Daoy (cell line): ENCODE measurements around the gene TPK1. TPM values are rescaled to one million over a fixed set of nuclear protein-coding genes. Genes with fewer than 3 reads are reported as not detected.

ENCODE experiments used
- DNase-seq: peaks from one replicate; pipeline ENCODE4 v3.0.0-alpha.2; 2015; ENCODE audit warnings: low read depth
- total RNA-seq: library from RNA; depleted of rRNA; stranded (reverse); fragments of >200 nt; shearing (Covaris generic); gene quantifications from 2 replicates; pipeline ENCODE4 v1.2.3, GENCODE V29; 2014

TPK1 gene
- total RNA-seq, 1 experiment from 2014 or later: 9.0 TPM

- DNase-seq: no peak
Observed at GRCh38 chr7:144777005-144777839, 58.6 kb downstream of the TPK1 start.

- no peak for DNase-seq
Observed at GRCh38 chr7:144776447-144776846, 59.4 kb downstream of the TPK1 start.

GRCh38 chr7:144775749-144776148 is 60.1 kb downstream of the TPK1 start:
- no peak for DNase-seq

GRCh38 chr7:144771927-144772326 is 63.9 kb downstream of the TPK1 start:
- DNase-seq: no peak

GRCh38 chr7:144771174-144771573 is 64.7 kb downstream of the TPK1 start:
- DNase-seq: no peak

GRCh38 chr7:144769352-144769751 is 66.5 kb downstream of the TPK1 start:
- no peak for DNase-seq

GRCh38 chr7:144768633-144769032 is 67.2 kb downstream of the TPK1 start:
- DNase-seq: no peak

GRCh38 chr7:144763291-144763690 is 72.6 kb downstream of the TPK1 start:
- DNase-seq: no peak

GRCh38 chr7:144762853-144763252 is 73.0 kb downstream of the TPK1 start:
- no peak for DNase-seq

GRCh38 chr7:144761493-144761892 is 74.4 kb downstream of the TPK1 start:
- DNase-seq: no peak

GRCh38 chr7:144759653-144760052 is 76.2 kb downstream of the TPK1 start:
- no peak for DNase-seq

GRCh38 chr7:144747936-144748335 is 87.9 kb downstream of the TPK1 start:
- DNase-seq: no peak

- peak; percentile 36 for DNase-seq
Observed at GRCh38 chr7:144738708-144739314, 97.0 kb downstream of the TPK1 start.

GRCh38 chr7:144738146-144738545 is 97.7 kb downstream of the TPK1 start:
- DNase-seq: no peak

GRCh38 chr7:144736880-144737493 is 98.9 kb downstream of the TPK1 start:
- no peak for DNase-seq

GRCh38 chr7:144735505-144736276 is 100.2 kb downstream of the TPK1 start:
- DNase-seq: no peak

GRCh38 chr7:144731661-144732351 is 104.0 kb downstream of the TPK1 start:
- DNase-seq: no peak

GRCh38 chr7:144730224-144730623 is 105.6 kb downstream of the TPK1 start:
- no peak for DNase-seq

GRCh38 chr7:144729226-144729625 is 106.6 kb downstream of the TPK1 start:
- no peak for DNase-seq

- DNase-seq: no peak
Observed at GRCh38 chr7:144728551-144728950, 107.3 kb downstream of the TPK1 start.

- peak; percentile 22 for DNase-seq
Observed at GRCh38 chr7:144726840-144727239, 109.0 kb downstream of the TPK1 start.

GRCh38 chr7:144725070-144725469 is 110.8 kb downstream of the TPK1 start:
- no peak for DNase-seq
